Measurements from ENCODE around the gene PDXDC1.
A peak's percentile ranks its signal among the peaks of the same experiment; 100 is the strongest.
"Not testable (repeated sequence)": the region's sequence is repeated elsewhere in the genome, so short reads cannot be mapped to it uniquely, and the experiment has no call there.

PDXDC1 gene

DNA sequence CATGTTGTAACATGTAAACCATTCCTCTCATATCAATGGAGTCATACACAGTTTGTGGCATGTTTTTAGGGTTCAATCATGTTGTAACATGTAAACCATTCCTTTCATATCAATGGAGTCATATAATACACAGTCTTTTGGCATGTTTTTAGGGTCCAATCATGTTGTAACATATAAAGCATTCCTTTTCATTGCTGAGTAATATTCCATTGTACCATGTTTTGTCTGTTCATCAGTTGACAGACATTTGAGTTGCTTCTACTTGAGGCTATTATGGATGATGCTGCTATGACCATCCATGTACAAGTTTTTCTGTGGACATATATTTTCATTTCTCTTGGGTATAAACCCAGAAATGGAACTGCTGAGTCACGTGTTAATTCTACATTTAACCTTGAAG is 106.1 kb downstream of the PDXDC1 start:
- DNase-seq, result not testable (repeated sequence)

- not testable (repeated sequence) for DNase-seq
These were observed 108.0 kb downstream of the PDXDC1 start for GRCh38 chr16:15082788-15083187.

DNA sequence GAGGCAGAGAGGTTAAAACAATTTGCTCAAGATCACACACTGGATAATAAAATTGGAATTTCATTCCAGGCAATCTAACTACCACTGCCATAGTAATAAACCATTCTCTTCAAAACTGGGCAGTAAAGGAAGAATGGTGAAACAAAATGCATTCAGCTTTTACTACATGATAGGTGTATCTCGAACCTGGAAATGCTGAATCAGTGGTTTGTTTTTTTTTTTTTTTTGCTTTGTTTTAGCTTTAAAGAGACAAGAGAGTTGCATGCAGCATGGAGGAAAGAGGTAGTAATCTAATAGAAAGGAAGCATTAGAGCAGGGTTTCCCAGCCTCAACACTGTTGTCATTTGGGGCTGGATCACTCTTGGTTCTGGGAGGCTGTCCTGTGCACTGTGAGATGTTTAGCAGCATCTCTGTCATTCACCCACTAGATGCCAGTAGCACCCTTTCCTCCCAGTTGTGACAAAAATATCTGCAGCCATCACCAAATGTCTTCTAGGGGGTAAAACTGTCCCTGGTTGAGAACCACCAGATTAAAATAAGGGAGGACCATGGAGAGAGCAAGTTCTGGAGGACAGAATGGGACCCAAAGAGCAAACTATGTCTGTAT is 115.9 kb downstream of the PDXDC1 start:
- DNase-seq, result not testable (repeated sequence)

GRCh38 chr16:15093571-15093954 is 118.7 kb downstream of the PDXDC1 start:
- DNase-seq, result not testable (repeated sequence)

GRCh38 chr16:15093955-15094827 is 119.4 kb downstream of the PDXDC1 start, which contains the start of gene RRN3:
TSS of gene RRN3 (minus strand) at chr16:15094272. CDS start at chr16:15094233, 39 bp downstream.
- peak; percentile 78 for DNase-seq

DNA sequence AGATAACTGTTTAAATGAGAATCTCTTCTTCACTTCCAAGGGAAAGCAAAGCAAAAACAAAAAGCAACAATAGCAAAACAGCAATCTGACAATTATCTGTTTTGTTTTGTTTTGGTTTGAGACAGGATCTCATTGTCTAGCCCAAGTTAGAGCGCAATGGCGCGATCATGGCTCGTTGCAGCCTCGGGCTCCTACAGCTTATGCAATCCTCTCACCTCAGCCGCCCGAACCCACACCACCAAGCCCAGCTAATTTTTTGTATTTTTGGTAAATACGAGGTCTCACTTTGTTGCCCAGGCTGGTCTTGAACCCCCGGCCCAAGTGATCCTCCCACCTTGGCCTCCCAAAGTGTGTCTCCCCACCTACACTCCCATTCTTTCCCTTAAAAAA is 121.8 kb downstream of the PDXDC1 start:
- DNase-seq, result not testable (repeated sequence)

DNA sequence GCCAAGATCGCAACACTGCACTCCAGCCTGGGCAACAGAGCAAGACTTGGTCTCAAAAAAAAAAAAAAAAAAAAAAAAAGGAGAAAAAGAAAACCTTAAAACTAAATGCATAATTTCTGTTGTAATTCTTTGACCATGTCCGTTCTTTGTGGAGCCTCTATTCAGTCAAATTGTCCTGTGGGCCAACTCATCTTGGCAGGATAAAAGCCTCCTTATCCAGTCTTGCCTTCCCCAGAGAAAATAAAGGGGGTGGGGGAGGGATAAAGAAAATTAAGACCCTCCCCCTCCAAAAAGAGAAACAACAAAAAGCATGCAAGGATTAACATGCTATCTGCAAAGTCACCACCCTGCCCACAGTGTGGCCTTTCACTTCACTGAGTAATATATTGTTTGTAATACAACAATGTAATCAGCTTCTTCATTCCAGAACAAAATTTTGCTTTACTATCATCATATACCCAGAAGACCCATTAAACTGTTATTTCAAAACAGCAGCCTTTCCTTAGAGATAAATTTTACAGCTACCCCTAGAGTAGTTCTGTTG is 124.6 kb downstream of the PDXDC1 start:
- not testable (repeated sequence) for DNase-seq

GRCh38 chr16:15100372-15100987 is 125.7 kb downstream of the PDXDC1 start:
- DNase-seq, result not testable (repeated sequence)

- not testable (repeated sequence) for DNase-seq
These were observed 153.0 kb downstream of the PDXDC1 start for GRCh38 chr16:15127641-15128425.

DNA sequence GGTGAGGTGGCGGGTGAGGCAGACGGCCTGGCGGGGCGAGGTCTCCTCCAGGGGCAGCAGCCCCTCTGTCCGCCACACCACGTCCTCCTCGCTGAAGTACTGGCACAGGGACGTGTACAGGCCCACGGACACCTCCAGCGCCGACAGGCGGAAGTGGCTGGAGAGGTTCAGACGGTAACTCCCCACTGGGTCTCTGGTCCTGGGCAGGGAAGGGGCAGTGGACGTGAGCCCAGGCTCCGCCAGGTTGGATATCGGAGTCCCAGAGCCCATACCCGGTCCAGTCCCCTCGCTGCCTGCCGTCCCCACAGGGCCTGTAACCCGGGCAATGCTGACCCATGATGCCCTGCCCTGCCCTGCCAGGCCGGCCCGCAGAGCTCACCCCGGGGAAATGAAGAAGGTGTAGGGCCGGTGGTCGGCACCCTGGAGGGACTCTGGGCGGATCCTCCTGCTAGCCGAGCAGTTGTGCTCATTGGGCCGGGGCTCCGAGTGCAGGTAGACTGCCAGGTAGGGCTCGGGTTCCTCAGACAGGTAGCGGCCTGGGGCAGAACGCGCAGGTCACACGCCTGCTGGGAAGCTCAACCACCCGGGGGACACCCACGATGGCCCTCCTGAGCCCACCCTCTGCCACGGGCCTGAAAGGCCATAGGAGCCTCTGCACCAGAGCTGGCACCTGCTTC is 155.6 kb downstream of the PDXDC1 start:
- not testable (repeated sequence) for DNase-seq

GRCh38 chr16:15130943-15131700 is 156.3 kb downstream of the PDXDC1 start:
- not testable (repeated sequence) for DNase-seq

- DNase-seq, result not testable (repeated sequence)
These were observed 158.0 kb downstream of the PDXDC1 start for GRCh38 chr16:15132719-15133428.

GRCh38 chr16:15133554-15133953 is 158.7 kb downstream of the PDXDC1 start:
- not testable (repeated sequence) for DNase-seq

- DNase-seq, result not testable (repeated sequence)
These were observed 160.1 kb downstream of the PDXDC1 start for GRCh38 chr16:15134752-15135482.

DNA sequence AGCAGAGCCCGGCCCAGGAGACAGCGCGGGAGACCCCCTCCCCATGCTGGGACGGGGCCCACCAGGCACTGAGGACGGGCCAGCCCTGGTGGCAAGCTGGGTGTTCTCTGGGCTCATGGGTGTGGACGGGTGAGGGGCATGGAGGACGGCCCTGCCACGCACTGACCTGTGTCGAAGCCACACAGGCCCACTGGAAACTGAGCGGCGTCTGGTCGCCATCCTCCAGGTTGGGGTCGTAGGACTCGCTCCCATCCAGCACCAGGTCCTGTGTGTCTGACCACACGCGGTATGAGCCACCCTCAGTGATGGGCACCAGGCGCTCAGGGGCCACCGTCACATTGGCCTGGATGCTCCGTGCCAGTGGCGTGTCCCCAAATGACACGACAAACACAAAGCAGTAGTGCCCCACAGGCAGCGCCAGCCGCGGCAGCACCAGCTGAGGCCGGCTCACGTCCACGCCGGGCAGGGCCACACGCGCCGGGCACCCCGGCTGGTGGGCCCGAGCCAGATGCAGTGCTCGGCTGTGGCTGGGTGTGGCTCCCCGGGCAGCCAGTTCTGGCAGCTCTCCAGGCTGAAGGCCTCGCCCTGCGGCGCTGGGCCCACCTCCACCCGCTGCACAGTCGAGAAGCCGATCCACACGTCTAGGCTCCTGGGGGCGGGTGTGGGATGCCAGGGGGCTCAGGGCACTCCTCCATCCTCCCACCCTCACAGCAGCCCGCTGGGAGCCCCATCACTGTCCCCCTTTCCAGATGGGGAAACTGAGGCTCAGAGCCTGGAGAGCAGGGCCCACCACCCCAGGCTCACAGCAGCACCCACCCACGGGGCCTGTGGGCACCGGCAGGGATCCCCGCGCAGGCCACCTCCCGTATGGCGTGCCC is 160.9 kb downstream of the PDXDC1 start:
- DNase-seq, result not testable (repeated sequence)

DNA sequence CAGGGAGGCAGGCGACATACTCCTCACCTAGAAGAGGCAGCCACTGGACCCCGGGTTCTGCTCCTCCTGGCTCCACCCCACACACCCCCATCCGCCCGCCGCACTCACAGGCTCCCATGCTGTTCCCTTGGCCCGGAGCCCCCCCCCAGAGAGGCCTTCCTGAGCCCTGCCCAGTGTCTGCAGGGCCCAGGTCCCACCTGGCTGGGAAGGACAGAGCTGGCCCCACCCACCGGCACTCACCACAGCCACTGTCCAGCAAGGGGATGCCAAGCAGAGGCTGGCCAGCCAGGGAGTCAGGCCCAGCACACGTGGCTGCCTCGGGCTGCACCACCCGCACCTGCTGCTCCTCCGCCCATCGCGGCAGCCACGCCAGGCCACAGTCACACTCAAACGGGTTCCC is 162.7 kb downstream of the PDXDC1 start:
- not testable (repeated sequence) for DNase-seq

DNA sequence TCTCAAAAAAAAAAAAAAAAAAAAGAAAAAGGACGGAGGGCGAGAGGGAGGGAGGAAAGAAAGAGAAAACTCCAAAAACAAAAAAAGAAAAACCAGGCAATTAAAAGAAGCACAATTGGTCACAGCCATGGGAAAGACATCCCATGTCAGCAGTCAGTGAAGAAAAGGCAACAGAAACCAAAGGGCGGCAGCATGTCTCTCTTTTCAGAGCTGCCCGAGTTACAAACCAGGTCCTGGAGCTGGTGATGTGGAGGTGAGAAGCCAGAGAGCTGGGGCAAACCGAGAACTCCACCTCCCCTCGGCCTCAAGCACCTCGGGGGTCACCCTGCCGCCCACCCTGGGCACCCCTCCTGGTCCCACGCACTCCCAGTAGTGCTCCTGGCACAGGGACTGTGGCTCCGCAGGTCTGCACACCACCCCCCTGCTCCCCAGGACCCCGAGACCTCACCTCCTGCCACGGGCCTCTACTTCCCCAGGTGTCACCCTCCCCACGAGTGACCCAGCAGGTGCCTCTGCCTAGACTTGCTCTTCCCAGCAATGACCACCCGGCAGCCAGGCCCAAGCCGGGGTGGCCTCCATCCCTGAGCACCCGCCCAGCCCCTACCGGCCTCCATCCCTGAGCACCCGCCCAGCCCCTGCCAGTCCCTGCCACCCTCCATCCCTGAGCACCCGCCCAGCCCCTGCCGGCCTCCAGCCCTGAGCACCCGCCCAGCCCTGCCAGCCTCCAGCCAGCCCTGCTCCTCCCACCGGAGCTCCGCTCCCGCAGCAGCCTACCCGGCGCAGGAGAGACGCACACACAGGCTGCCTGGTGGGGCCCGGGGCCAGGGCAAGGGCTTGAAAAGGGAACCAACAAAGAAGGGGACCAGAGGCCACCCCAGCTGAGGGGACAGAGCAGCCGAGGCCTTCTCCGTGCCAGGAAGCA is 165.9 kb downstream of the PDXDC1 start:
- not testable (repeated sequence) for DNase-seq
